Epithelial cell of prostate (primary cell): ENCODE data around the gene HMGCLL1.

Experiments
- DNase-seq: peaks from one replicate; pipeline ENCODE4 v3.0.0-alpha.2; 2011; ENCODE audit warnings: low read depth, low spot score
- H3K27ac ChIP-seq: fragments of 450-650 bp; 2 replicates; pipeline ENCODE4 v1.5.1; 2017; ENCODE audit warnings: mild to moderate bottlenecking

Gene HMGCLL1

GRCh38 chr6:55449225-55449624 lies 129.8 kb downstream of the HMGCLL1 start:
- no peak for DNase-seq
- no peak overlapping the region for H3K27ac ChIP-seq

- DNase-seq, result no peak
- H3K27ac ChIP-seq, result no peak overlapping the region
These were observed 130.5 kb downstream of the HMGCLL1 start for GRCh38 chr6:55448451-55448850.

DNA sequence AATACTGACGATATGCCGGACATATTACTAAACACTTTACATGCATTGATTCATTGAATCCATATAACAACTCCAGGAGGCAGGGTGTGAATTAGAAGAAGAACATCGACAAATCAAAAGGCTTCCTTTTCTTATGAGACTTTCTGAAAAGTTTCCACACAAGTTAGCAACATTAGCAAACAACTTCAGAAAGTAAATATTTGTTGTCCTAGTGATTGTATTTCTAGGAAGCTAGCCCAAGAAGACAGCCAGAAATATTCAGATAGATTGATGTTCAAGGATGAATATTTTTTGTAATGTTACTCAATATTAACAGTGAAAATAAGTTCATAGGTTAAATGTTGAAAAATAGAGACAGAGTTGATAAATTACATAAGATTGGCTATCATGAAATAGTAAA lies 131.1 kb downstream of the HMGCLL1 start:
- H3K27ac ChIP-seq, result no peak overlapping the region
- DNase-seq, result no peak

DNA sequence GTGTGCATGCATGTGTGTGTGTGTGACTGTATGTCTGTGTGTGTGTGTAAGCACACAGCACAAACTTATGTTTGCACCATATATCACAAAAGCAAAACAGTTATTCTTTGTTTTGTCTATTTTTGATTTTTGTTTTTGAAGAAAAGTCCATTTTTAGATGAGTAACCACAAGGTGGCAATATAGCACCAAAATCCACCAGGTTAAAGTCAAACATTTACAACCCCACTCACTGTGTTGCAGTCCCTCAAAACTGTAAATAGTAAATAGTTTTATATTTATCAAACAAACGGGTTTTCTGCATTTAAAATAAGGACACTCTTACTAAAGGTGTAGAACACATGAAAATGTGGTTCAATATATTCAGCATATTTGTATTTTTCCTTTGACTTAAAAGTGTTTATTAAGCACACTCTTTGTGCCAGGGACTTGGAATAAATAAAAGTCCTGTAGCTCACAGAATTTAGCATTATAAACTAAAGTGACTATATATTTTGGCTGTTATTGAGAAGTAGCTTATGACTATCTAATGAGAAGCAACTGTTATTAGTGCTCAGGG lies 133.3 kb downstream of the HMGCLL1 start:
- DNase-seq, result no peak
- no peak overlapping the region for H3K27ac ChIP-seq

- no peak overlapping the region for H3K27ac ChIP-seq
- DNase-seq, result no peak
These were observed 135.5 kb downstream of the HMGCLL1 start for GRCh38 chr6:55443238-55444134.

- H3K27ac ChIP-seq, result no peak overlapping the region
- DNase-seq, result no peak
These were observed 140.8 kb downstream of the HMGCLL1 start for GRCh38 chr6:55438203-55438602.

DNA sequence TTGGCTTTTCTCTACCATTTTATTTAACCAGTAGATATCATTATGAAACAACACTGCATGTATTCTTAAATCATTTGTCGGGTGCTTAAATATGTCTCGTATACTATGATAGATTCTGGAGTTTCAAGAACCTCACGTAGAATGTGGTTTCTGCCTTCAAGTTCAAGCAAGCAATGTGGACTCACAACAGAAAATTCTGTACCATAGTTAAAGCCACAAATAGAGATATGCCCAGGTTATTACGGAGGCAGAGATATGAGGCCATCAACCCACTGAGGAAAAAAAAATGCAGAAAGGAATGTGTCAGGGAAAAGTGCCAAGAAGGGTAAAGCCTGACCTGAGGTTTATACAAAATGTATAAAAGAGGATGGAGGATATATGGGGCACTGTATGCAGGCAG lies 141.9 kb downstream of the HMGCLL1 start:
- no peak overlapping the region for H3K27ac ChIP-seq

GRCh38 chr6:55433446-55434130 lies 145.4 kb downstream of the HMGCLL1 start:
- no peak overlapping the region for H3K27ac ChIP-seq
- no peak for DNase-seq

More for the DNA sequence above, 141.9 kb downstream of the HMGCLL1 start:
- DNase-seq, result no peak

GRCh38 chr6:55423933-55424332 lies 155.1 kb downstream of the HMGCLL1 start:
- no peak for DNase-seq
- H3K27ac ChIP-seq, result no peak overlapping the region

GRCh38 chr6:55410674-55411073 lies 168.3 kb downstream of the HMGCLL1 start:
- no peak for DNase-seq
- H3K27ac ChIP-seq, result no peak overlapping the region

- H3K27ac ChIP-seq, result no peak overlapping the region
- no peak for DNase-seq
These were observed 173.3 kb downstream of the HMGCLL1 start for GRCh38 chr6:55405474-55406235.

GRCh38 chr6:55399351-55399750 lies 179.6 kb downstream of the HMGCLL1 start:
- no peak for DNase-seq
- H3K27ac ChIP-seq, result no peak overlapping the region

DNA sequence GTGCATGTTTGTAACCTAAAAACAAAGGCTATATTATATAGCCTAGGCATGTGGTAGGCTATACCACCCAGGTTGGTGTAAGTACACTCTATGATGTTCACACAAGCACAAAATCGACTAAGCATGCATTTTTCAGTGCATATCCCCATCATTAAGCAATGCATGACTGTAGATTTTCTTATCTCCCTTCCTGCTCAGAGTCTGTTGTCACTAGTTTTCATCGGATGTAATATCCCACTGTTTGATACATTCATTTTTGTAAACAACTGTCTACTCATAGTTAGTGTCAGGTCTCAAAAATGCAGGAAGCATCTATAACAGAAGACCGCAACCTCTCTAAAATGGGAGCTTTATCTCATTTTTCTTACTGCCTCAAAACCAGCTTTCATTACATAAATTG lies 181.0 kb downstream of the HMGCLL1 start:
- no peak for DNase-seq
- no peak overlapping the region for H3K27ac ChIP-seq

GRCh38 chr6:55395871-55396270 lies 183.1 kb downstream of the HMGCLL1 start:
- no peak for DNase-seq
- no peak overlapping the region for H3K27ac ChIP-seq

DNA sequence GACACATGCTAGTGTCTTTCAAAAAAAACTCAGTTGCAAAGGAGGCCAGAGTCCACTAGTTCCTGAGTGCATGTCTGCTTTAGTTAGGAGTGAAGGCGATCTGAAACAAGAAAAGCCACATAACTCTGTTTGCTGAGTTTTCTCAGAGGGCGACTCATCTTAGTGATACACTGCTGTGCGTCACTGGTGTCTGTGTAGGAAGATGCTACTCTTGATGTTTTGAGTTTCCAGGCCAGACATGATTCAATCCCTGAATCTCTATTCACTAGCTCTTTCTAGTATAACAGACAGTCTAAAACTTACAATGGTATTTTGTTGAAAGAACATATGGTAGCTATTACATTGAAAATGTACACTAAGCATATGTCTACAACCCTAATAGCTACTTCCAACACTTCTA lies 190.8 kb downstream of the HMGCLL1 start:
- no peak overlapping the region for H3K27ac ChIP-seq
- DNase-seq, result peak; percentile 2
